NT2/D1 (cell line): ENCODE measurements around the gene EPB41L1.

Source experiments
- SUZ12 ChIP-seq: IDR thresholded peaks from 2 replicates; pipeline ENCODE4 v1.6.1; 2011; ENCODE audit not compliant: insufficient read length, insufficient read depth; ENCODE audit errors: extremely low read depth
- ZNF274 ChIP-seq: IDR thresholded peaks from 2 replicates; pipeline ENCODE4 v1.6.1; 2011; ENCODE audit warnings: mild to moderate bottlenecking, low read depth, low read length

DNA sequence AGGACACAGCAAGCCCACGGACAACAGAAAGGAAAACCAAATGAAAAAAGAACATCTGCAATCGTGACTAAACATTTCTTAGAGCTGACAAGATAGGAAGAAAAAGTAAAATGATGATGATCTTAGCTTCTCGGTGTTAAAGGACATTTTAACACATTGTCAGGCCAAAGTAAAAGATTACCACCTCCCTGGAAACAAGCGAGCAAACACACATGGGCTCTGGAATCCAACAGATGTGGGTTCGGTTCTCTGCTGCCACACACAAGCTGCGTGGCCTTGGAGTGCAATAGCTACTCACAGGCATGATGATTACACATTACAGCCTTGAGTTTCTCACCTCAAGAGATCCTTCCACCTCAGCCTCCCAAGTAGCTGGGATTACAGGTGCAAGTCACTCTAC lies 74.2 kb downstream of the EPB41L1 start:
- TF ChIP-seq SUZ12 (no peak), ZNF274 (no peak)
